H1 (cell line): ENCODE results near the gene BIK. TPM values are rescaled to one million over a fixed set of nuclear protein-coding genes. Genes with fewer than 3 reads are reported as not detected.

Experiments
- PHF8 ChIP-seq: fragments of 200-600 bp; sonication (generic); conservative IDR thresholded peaks from 2 replicates; pipeline ENCODE4 v1.7.1; 2012; ENCODE audit warnings: low read depth, mild to moderate bottlenecking, inconsistent platforms, low read length, moderate library complexity
- polyA plus RNA-seq, 7 experiments: library from polyadenylated mRNA; depleted of rRNA in 3 of 7; stranded (reverse) in 5 of 7; unstranded in 2 of 7; fragments of >200 nt in 5 of 7; fragments of 200-250 nt in 2 of 7; gene quantifications; 1 replicate in 5 of 7; 2 replicates in 1 of 7; 4 replicates in 1 of 7; pipeline versions ENCODE4 v1.2.1 to v1.2.3, GENCODE V29; 2011 to 2013; ENCODE audit warnings: missing spikeins in 2 of 7, mixed read lengths in 2 of 7
- total RNA-seq: library from RNA; stranded (reverse); fragmentation: NEBNext Ultra II Directional; extraction: Animal tissue kit (Norgen Biotek cat#: 25700); gene quantifications from 2 replicates; pipeline ENCODE4 v1.2.1, GENCODE V29; 2021
- TF ChIP-seq, protein P1 (sequence below): fragments of 300-600 bp; sonication (generic); IDR thresholded peaks from 2 replicates; pipeline ENCODE4 v1.7.1; 2012; ENCODE audit warnings: low read length, moderate library complexity, mild to moderate bottlenecking, inconsistent platforms; ENCODE audit not compliant: insufficient replicate concordance

The BIK gene
- total and polyA plus RNA-seq, 2 of the 8 experiments (the other 6 are each of a cell fraction or from before 2014, with no cell fraction given) = 3.3 to 5.5 TPM

DNA sequence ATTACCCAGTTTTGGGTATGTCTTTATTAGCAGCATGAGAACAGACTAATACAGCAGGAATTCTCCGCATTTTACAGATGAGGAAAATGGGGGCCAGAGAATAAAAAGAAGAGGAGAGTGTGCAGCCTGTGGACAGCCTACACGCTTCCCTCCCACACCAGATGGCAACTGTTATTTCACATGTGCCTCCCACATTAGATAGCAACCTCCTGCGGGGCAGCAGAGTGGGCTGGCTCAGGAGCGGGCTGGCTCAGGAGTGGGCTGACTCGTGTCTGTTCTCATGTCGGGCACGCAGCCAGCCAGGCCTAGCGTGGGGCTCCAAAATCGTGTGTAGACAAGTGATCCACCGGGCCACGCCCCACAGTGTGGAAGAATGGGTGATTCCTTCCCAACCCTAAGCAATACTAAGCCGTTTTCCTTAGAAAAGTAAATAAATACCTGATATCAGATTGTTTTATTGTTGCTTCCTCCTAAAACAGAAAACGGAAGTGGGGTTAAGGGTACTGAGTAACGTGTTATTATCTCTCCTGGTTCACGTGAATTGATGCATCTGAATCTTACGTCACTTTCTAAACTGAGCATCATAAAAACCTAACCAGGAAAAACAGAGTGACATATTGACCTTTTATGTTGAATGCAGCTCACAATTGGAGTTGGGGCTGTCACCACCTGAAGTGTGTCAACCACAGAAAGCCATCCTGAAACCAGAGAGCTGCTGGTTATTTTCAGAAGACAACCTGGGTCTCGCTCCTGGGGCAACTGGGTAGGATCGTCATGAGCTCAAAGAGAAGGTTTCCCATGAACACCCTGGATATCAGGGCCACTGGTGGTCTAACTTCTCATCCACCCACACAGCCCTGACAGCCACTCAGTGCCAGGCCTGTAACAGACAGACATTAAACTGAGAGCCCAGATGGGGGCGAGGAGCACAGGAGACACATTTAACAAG is 24.6 kb upstream of the BIK start (continued):
- TF ChIP-seq, protein P1, sequence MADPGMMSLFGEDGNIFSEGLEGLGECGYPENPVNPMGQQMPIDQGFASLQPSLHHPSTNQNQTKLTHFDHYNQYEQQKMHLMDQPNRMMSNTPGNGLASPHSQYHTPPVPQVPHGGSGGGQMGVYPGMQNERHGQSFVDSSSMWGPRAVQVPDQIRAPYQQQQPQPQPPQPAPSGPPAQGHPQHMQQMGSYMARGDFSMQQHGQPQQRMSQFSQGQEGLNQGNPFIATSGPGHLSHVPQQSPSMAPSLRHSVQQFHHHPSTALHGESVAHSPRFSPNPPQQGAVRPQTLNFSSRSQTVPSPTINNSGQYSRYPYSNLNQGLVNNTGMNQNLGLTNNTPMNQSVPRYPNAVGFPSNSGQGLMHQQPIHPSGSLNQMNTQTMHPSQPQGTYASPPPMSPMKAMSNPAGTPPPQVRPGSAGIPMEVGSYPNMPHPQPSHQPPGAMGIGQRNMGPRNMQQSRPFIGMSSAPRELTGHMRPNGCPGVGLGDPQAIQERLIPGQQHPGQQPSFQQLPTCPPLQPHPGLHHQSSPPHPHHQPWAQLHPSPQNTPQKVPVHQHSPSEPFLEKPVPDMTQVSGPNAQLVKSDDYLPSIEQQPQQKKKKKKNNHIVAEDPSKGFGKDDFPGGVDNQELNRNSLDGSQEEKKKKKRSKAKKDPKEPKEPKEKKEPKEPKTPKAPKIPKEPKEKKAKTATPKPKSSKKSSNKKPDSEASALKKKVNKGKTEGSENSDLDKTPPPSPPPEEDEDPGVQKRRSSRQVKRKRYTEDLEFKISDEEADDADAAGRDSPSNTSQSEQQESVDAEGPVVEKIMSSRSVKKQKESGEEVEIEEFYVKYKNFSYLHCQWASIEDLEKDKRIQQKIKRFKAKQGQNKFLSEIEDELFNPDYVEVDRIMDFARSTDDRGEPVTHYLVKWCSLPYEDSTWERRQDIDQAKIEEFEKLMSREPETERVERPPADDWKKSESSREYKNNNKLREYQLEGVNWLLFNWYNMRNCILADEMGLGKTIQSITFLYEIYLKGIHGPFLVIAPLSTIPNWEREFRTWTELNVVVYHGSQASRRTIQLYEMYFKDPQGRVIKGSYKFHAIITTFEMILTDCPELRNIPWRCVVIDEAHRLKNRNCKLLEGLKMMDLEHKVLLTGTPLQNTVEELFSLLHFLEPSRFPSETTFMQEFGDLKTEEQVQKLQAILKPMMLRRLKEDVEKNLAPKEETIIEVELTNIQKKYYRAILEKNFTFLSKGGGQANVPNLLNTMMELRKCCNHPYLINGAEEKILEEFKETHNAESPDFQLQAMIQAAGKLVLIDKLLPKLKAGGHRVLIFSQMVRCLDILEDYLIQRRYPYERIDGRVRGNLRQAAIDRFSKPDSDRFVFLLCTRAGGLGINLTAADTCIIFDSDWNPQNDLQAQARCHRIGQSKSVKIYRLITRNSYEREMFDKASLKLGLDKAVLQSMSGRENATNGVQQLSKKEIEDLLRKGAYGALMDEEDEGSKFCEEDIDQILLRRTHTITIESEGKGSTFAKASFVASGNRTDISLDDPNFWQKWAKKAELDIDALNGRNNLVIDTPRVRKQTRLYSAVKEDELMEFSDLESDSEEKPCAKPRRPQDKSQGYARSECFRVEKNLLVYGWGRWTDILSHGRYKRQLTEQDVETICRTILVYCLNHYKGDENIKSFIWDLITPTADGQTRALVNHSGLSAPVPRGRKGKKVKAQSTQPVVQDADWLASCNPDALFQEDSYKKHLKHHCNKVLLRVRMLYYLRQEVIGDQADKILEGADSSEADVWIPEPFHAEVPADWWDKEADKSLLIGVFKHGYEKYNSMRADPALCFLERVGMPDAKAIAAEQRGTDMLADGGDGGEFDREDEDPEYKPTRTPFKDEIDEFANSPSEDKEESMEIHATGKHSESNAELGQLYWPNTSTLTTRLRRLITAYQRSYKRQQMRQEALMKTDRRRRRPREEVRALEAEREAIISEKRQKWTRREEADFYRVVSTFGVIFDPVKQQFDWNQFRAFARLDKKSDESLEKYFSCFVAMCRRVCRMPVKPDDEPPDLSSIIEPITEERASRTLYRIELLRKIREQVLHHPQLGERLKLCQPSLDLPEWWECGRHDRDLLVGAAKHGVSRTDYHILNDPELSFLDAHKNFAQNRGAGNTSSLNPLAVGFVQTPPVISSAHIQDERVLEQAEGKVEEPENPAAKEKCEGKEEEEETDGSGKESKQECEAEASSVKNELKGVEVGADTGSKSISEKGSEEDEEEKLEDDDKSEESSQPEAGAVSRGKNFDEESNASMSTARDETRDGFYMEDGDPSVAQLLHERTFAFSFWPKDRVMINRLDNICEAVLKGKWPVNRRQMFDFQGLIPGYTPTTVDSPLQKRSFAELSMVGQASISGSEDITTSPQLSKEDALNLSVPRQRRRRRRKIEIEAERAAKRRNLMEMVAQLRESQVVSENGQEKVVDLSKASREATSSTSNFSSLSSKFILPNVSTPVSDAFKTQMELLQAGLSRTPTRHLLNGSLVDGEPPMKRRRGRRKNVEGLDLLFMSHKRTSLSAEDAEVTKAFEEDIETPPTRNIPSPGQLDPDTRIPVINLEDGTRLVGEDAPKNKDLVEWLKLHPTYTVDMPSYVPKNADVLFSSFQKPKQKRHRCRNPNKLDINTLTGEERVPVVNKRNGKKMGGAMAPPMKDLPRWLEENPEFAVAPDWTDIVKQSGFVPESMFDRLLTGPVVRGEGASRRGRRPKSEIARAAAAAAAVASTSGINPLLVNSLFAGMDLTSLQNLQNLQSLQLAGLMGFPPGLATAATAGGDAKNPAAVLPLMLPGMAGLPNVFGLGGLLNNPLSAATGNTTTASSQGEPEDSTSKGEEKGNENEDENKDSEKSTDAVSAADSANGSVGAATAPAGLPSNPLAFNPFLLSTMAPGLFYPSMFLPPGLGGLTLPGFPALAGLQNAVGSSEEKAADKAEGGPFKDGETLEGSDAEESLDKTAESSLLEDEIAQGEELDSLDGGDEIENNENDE = no peak
- TF ChIP-seq PHF8 = no peak
